KMS-11 (cell line): ENCODE results near the gene RBMS3.

Experiments
- H2AFZ ChIP-seq: fragments of 200-600 bp; sonication (generic); 2 replicates; pipeline ENCODE4 v1.6.1; 2016; ENCODE audit warnings: antibody characterized with exemption, mixed run types, low read depth
- H3K27ac ChIP-seq: fragments of 200-600 bp; sonication (generic); 2 replicates; pipeline ENCODE4 v1.6.1; 2016; ENCODE audit warnings: mild to moderate bottlenecking, mixed run types
- H3K27me3 ChIP-seq: fragments of 200-600 bp; sonication (generic); 2 replicates; pipeline ENCODE4 v1.6.1; 2017; ENCODE audit warnings: mild to moderate bottlenecking, low read depth, mixed run types, moderate library complexity; ENCODE audit not compliant: insufficient read depth
- H3K36me3 ChIP-seq: fragments of 200-600 bp; sonication (generic); 2 replicates; pipeline ENCODE4 v1.6.1; 2017; ENCODE audit warnings: mild to moderate bottlenecking, mixed run types; ENCODE audit not compliant: insufficient read depth
- H3K4me1 ChIP-seq: fragments of 200-600 bp; sonication (generic); 2 replicates; pipeline ENCODE4 v1.6.1; 2016; ENCODE audit warnings: mild to moderate bottlenecking, low read depth, mixed run types; ENCODE audit not compliant: poor library complexity, severe bottlenecking
- H3K4me2 ChIP-seq: fragments of 200-600 bp; sonication (generic); 2 replicates; pipeline ENCODE4 v1.7.0; 2016; ENCODE audit warnings: mild to moderate bottlenecking, mixed run types
- H3K4me3 ChIP-seq: fragments of 200-600 bp; sonication (generic); IDR thresholded peaks from 2 replicates; pipeline ENCODE4 v1.6.1; 2017; ENCODE audit warnings: low read depth, low read length, mixed read lengths; ENCODE audit not compliant: insufficient read depth
- H3K79me2 ChIP-seq: fragments of 200-600 bp; sonication (generic); 2 replicates; pipeline ENCODE4 v1.6.1; 2016; ENCODE audit warnings: low read depth, mixed run types; ENCODE audit not compliant: insufficient read depth
- H3K9ac ChIP-seq: fragments of 200-600 bp; sonication (generic); 2 replicates; pipeline ENCODE4 v1.6.1; 2016; ENCODE audit warnings: mild to moderate bottlenecking, mixed run types
- H4K20me1 ChIP-seq: fragments of 200-600 bp; sonication (generic); 2 replicates; pipeline ENCODE4 v1.6.1; 2016; ENCODE audit warnings: mild to moderate bottlenecking, mixed run types; ENCODE audit not compliant: insufficient read depth
- TF ChIP-seq, protein P1 (sequence below): fragments of 200-600 bp; sonication (generic); conservative IDR thresholded peaks from 2 replicates; pipeline ENCODE4 v1.6.1; 2017; ENCODE audit warnings: low read depth, mild to moderate bottlenecking, antibody characterized with exemption, low read length, moderate library complexity, mixed read lengths

The RBMS3 gene

DNA sequence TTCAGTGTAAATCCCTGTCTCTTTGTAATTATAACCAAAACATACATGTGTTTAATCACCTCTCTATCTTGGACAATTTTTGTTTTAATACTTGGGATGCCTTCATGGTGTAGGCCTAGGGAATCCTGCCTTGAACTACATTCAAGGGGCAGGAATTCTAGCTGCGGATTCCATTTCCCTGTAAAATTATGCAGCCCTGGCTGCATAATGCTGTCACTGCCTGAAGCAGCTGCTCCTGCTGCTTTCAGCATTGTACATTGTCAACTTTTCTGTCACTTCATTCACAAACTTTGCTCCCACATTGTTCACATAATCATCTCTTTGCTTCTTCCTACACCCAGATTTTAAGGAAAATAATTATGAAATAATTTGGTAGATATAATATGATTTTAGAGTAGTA lies 638.7 kb downstream of the RBMS3 start:
- TF ChIP-seq, protein P1, sequence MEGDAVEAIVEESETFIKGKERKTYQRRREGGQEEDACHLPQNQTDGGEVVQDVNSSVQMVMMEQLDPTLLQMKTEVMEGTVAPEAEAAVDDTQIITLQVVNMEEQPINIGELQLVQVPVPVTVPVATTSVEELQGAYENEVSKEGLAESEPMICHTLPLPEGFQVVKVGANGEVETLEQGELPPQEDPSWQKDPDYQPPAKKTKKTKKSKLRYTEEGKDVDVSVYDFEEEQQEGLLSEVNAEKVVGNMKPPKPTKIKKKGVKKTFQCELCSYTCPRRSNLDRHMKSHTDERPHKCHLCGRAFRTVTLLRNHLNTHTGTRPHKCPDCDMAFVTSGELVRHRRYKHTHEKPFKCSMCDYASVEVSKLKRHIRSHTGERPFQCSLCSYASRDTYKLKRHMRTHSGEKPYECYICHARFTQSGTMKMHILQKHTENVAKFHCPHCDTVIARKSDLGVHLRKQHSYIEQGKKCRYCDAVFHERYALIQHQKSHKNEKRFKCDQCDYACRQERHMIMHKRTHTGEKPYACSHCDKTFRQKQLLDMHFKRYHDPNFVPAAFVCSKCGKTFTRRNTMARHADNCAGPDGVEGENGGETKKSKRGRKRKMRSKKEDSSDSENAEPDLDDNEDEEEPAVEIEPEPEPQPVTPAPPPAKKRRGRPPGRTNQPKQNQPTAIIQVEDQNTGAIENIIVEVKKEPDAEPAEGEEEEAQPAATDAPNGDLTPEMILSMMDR: no peak
- H4K20me1 ChIP-seq: no peaks in the 10 kb centered on the region
- H3K4me3 ChIP-seq: no peak overlapping the region
- no peaks in the 10 kb centered on the region for H3K4me1 ChIP-seq
- H3K79me2 ChIP-seq: no peaks in the 10 kb centered on the region
- no peaks in the 10 kb centered on the region for H3K27me3 ChIP-seq
- H3K36me3 ChIP-seq: no peaks in the 10 kb centered on the region
- H2AFZ ChIP-seq: no peak overlapping the region
- H3K27ac ChIP-seq: no peak overlapping the region
- H3K9ac ChIP-seq: no peak overlapping the region
- H3K4me2 ChIP-seq: no peak overlapping the region

DNA sequence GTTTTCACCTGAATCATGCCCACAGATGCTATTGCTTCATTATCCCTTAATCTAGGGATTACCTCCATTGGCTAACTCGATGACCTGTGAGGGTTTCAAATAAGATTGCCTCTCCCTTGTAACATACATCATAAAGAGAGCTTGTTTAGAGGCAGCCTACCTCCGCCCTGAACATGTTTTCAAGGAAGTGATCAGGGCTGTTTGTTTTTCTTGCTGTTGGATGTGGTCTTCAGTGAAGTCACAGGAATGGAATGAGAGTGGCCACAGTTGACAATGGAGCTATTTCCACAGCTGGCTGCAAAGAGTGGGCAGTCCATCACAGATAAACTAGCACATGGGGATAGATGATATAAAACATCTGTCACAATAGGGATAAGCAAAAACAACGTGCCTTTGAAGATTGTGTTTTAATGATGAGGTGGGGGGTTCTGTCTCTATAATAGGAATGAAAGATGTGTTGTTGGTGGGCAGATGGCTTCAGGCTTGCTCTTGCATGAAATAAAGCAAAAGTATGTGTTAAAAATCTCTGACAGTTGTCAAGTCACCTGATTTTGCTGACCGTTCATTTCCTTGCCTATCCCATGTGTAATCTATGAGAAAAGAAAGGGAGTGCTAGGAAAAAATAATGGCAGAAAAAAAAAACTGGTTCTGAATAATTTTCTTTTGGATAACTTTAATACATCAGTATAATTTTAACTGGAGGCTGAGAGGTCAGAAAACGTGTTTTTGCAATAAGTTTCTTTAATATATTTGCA lies 642.3 kb downstream of the RBMS3 start:
- Histone ChIP-seq H4K20me1 (no peaks in the 10 kb centered on the region), H3K27me3 (no peaks in the 10 kb centered on the region), H3K4me3 (no peak overlapping the region), H3K79me2 (no peaks in the 10 kb centered on the region), H2AFZ (no peak overlapping the region), H3K27ac (no peak overlapping the region), H3K9ac (no peak overlapping the region), H3K4me1 (no peaks in the 10 kb centered on the region), H3K36me3 (no peaks in the 10 kb centered on the region), H3K4me2 (no peak overlapping the region)
- TF ChIP-seq, protein P1: no peak

GRCh38 chr3:29924783-29925561 lies 644.1 kb downstream of the RBMS3 start:
- Histone ChIP-seq H3K9ac (no peak overlapping the region), H4K20me1 (no peaks in the 10 kb centered on the region), H3K27ac (no peak overlapping the region), H3K36me3 (no peaks in the 10 kb centered on the region), H3K4me1 (no peaks in the 10 kb centered on the region), H3K4me3 (no peak overlapping the region), H3K79me2 (no peaks in the 10 kb centered on the region), H3K27me3 (no peaks in the 10 kb centered on the region), H2AFZ (no peak overlapping the region), H3K4me2 (no peak overlapping the region)
- TF ChIP-seq, protein P1: no peak

- Histone ChIP-seq H3K27me3 (no peaks in the 10 kb centered on the region), H3K4me3 (no peak overlapping the region)
Observed at GRCh38 chr3:29926378-29926777, 645.5 kb downstream of the RBMS3 start.

More at GRCh38 chr3:29926378-29926777, 645.5 kb downstream of the RBMS3 start:
- H3K4me2 ChIP-seq: no peak overlapping the region
- TF ChIP-seq, protein P1: no peak
- H3K9ac ChIP-seq: no peak overlapping the region
- H3K4me1 ChIP-seq: no peaks in the 10 kb centered on the region
- H3K79me2 ChIP-seq: no peaks in the 10 kb centered on the region
- H2AFZ ChIP-seq: no peak overlapping the region
- H4K20me1 ChIP-seq: no peaks in the 10 kb centered on the region
- H3K36me3 ChIP-seq: no peaks in the 10 kb centered on the region
- no peak overlapping the region for H3K27ac ChIP-seq
